A673 (cell line): ENCODE results near the gene KLB. TPM values are rescaled to one million over a fixed set of nuclear protein-coding genes. Genes with fewer than 3 reads are reported as not detected.

Experiments
- BruUV-seq: library from RNA; stranded (reverse); fragments of 400-500 nt; replicated peaks from 2 replicates; lab custom pipeline; 2021; lab: Mats Ljungman, UMichigan
- CTCF ChIA-PET: fragments of 300-600 bp; sonication (Branson Sonifier 250); formaldehyde crosslinking; loops from one replicate; lab custom pipeline; 2022; ENCODE audit warnings: antibody characterized with exemption; lab: Charles Lee
- POLR2A ChIA-PET: fragments of 300-600 bp; sonication (Branson Sonifier 250); formaldehyde crosslinking; loops from one replicate; lab custom pipeline; 2022; ENCODE audit warnings: antibody characterized with exemption; ENCODE audit not compliant: low non-redundant PET; lab: Charles Lee
- DNase-seq: peaks from one replicate; pipeline ENCODE4 v3.0.0-alpha.2; 2015; ENCODE audit warnings: low spot score
- H3K27ac ChIP-seq: fragments of 200-600 bp; sonication (generic); 2 replicates; pipeline ENCODE4 v1.5.1; 2016; ENCODE audit warnings: mixed run types, low read depth, mild to moderate bottlenecking, mixed read lengths, antibody characterized with exemption, low read length; ENCODE audit not compliant: poor library complexity, severe bottlenecking
- H3K27me3 ChIP-seq: fragments of 200-600 bp; sonication (generic); replicated peaks from 2 replicates; pipeline ENCODE4 v1.6.1; 2017; ENCODE audit warnings: mixed run types, low read depth, mild to moderate bottlenecking, mixed read lengths, antibody characterized with exemption, low read length; ENCODE audit not compliant: insufficient read depth, poor library complexity
- H3K36me3 ChIP-seq: fragments of 200-600 bp; sonication (generic); 2 replicates; pipeline ENCODE4 v1.6.1; 2016; ENCODE audit warnings: mixed run types, mild to moderate bottlenecking, mixed read lengths, antibody characterized with exemption, low read length; ENCODE audit not compliant: insufficient read depth, poor library complexity, severe bottlenecking
- H3K4me1 ChIP-seq: fragments of 200-600 bp; sonication (generic); 2 replicates; pipeline ENCODE4 v1.6.1; 2017; ENCODE audit warnings: mixed run types, mild to moderate bottlenecking, mixed read lengths, antibody characterized with exemption, low read length; ENCODE audit not compliant: insufficient read depth, poor library complexity, severe bottlenecking
- H3K4me3 ChIP-seq: fragments of 200-600 bp; sonication (generic); 2 replicates; pipeline ENCODE4 v1.5.1; 2016; ENCODE audit warnings: low read depth, mixed run types, mild to moderate bottlenecking, mixed read lengths, low read length; ENCODE audit not compliant: poor library complexity, severe bottlenecking
- H3K9me3 ChIP-seq: fragments of 200-600 bp; sonication (generic); 2 replicates; pipeline ENCODE4 v1.6.1; 2016; ENCODE audit warnings: mixed run types, low read depth, mild to moderate bottlenecking, mixed read lengths, antibody characterized with exemption, low read length; ENCODE audit not compliant: poor library complexity, severe bottlenecking
- EZH2 ChIP-seq: fragments of 200-600 bp; sonication (generic); IDR thresholded peaks from 2 replicates; pipeline ENCODE4 v1.6.1; 2017; ENCODE audit warnings: borderline replicate concordance, low read depth, mild to moderate bottlenecking, mixed read lengths, antibody characterized with exemption, low read length; ENCODE audit not compliant: poor library complexity, severe bottlenecking
- intact Hi-C: fragments of 100-400 bp; cut with micrococcal nuclease; formaldehyde crosslinking; loops from one replicate; pipeline ENCODE4 v1.10.0; 2022; ENCODE audit not compliant: unreplicated experiment
- total RNA-seq: library from RNA; stranded (reverse); gene quantifications from 2 replicates; pipeline ENCODE4 v1.2.3, GENCODE V29; 2021
- TF ChIP-seq, protein P1 (sequence below): fragments of 300-800, 200-600 bp; sonication (generic); conservative IDR thresholded peaks from 2 replicates; pipeline ENCODE4 v1.5.1; 2017; ENCODE audit warnings: low read depth, mild to moderate bottlenecking, antibody characterized with exemption, low read length, moderate library complexity, mixed read lengths

Gene KLB
- total RNA-seq, 1 experiment from 2014 or later: not detected

DNA sequence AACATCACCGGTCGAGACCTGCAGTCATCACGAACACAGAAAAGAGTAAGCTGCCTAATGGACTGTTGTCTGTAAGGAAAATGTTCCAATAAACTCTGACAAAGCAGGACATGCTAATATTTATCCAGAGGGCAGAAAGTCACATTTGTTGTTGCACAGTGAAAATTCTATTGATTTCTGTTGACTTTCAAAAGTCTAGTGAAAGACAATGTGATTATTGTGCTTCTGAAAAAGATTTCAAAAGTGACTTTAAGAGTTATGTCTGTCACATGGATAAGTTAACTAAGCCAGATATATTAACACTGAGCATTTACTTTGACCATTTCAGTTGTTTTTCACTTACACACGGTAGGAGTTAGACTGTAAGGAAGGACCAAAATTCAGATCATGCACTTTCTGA lies 31.3 kb upstream of the KLB start:
- no peak for DNase-seq
- TF ChIP-seq EZH2: no peak
- TF ChIP-seq, protein P1, sequence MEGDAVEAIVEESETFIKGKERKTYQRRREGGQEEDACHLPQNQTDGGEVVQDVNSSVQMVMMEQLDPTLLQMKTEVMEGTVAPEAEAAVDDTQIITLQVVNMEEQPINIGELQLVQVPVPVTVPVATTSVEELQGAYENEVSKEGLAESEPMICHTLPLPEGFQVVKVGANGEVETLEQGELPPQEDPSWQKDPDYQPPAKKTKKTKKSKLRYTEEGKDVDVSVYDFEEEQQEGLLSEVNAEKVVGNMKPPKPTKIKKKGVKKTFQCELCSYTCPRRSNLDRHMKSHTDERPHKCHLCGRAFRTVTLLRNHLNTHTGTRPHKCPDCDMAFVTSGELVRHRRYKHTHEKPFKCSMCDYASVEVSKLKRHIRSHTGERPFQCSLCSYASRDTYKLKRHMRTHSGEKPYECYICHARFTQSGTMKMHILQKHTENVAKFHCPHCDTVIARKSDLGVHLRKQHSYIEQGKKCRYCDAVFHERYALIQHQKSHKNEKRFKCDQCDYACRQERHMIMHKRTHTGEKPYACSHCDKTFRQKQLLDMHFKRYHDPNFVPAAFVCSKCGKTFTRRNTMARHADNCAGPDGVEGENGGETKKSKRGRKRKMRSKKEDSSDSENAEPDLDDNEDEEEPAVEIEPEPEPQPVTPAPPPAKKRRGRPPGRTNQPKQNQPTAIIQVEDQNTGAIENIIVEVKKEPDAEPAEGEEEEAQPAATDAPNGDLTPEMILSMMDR: no peak
- H3K36me3 ChIP-seq: no peaks in the 10 kb centered on the region
- H3K9me3 ChIP-seq: peaks cover 12% of the 10 kb centered on the region
- ChIA-PET CTCF (no interaction called here), POLR2A (no interaction called here)
- H3K27ac ChIP-seq: no peak overlapping the region
- intact Hi-C loops: no loop called here
- H3K4me1 ChIP-seq: no peaks in the 10 kb centered on the region
- H3K4me3 ChIP-seq: no peak overlapping the region
- peaks cover 7% of the 10 kb centered on the region for H3K27me3 ChIP-seq
- BruUV-seq: no TSS peak

GRCh38 chr4:39383690-39384089 lies 23.0 kb upstream of the KLB start:
- no peak for DNase-seq
- TF ChIP-seq, protein P1: no peak
- no peak for TF ChIP-seq EZH2
- intact Hi-C loops: no loop called here
- H3K27ac ChIP-seq: no peak overlapping the region
- ChIA-PET CTCF (no interaction called here), POLR2A (interaction anchor here (0.6 kb wide), 1 partner anchor 23 kb away, joined by 3 read pairs; no protein-coding TSS in a partner anchor)
- peaks cover 8% of the 10 kb centered on the region for H3K9me3 ChIP-seq
- H3K36me3 ChIP-seq: no peaks in the 10 kb centered on the region
- no peaks in the 10 kb centered on the region for H3K4me1 ChIP-seq
- H3K27me3 ChIP-seq: peaks cover 10% of the 10 kb centered on the region
- no peak overlapping the region for H3K4me3 ChIP-seq
- BruUV-seq: no TSS peak

DNA sequence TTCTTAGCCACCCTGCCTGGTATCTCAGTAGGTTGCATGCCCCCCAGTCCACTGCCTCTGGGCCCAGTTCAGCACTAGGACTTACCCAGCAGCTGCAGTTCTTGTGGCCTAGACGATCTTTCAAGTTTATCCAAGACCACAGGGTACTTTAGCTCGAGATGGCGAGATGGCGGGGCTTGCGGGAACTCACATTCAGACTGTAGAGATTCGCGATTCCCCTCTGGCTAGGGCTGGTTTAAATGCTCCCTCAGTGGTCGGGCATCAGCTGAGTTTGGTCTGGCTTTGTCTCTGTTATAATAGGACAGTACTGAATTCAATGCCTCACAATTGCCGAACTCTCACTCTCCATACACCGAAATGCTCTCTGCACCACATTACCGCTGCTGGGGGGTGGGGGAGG lies 22.2 kb upstream of the KLB start:
- DNase-seq: no peak
- TF ChIP-seq, protein P1: no peak
- no peak for TF ChIP-seq EZH2
- Histone ChIP-seq H3K36me3 (no peaks in the 10 kb centered on the region), H3K27me3 (peaks cover 10% of the 10 kb centered on the region), H3K4me3 (no peak overlapping the region), H3K4me1 (no peaks in the 10 kb centered on the region), H3K27ac (no peak overlapping the region), H3K9me3 (peaks cover 3% of the 10 kb centered on the region)
- BruUV-seq: no TSS peak
- POLR2A ChIA-PET: interaction anchor here (0.5 kb wide), 1 partner anchor 27 kb away, joined by 5 read pairs; no protein-coding TSS in a partner anchor
- intact Hi-C loops: no loop called here
- CTCF ChIA-PET: no interaction called here
